MM.1S (cell line): ENCODE results near the gene RIPK4.

ENCODE experiments used
- DNase-seq: peaks from one replicate; pipeline ENCODE4 v3.0.0-alpha.2; 2015
- H2AFZ ChIP-seq: fragments of 300-600 bp; sonication (generic); 2 replicates; pipeline ENCODE4 v1.6.0; 2016; ENCODE audit warnings: antibody characterized with exemption, low read length
- H3F3A ChIP-seq: fragments of 300-600 bp; sonication (generic); 2 replicates; pipeline ENCODE4 v1.6.1; 2016; ENCODE audit warnings: mild to moderate bottlenecking, antibody characterized with exemption, low read length, moderate library complexity, mixed read lengths; ENCODE audit not compliant: insufficient read depth
- H3K27ac ChIP-seq: fragments of 300-600 bp; sonication (generic); 2 replicates; pipeline ENCODE4 v1.5.1; 2016; ENCODE audit warnings: mild to moderate bottlenecking, low read length
- H3K27me3 ChIP-seq: fragments of 300-600 bp; sonication (generic); replicated peaks from 2 replicates; pipeline ENCODE4 v1.6.0; 2016; ENCODE audit warnings: low read length; ENCODE audit not compliant: insufficient read depth
- H3K36me3 ChIP-seq: fragments of 300-600 bp; sonication (generic); replicated peaks from 2 replicates; pipeline ENCODE4 v1.6.1; 2016; ENCODE audit warnings: mild to moderate bottlenecking, low read length, mixed read lengths; ENCODE audit not compliant: insufficient read depth
- H3K4me1 ChIP-seq: fragments of 300-600 bp; sonication (generic); 2 replicates; pipeline ENCODE4 v1.6.1; 2016; ENCODE audit warnings: low read length, mixed read lengths
- H3K4me2 ChIP-seq: fragments of 300-600 bp; sonication (generic); 2 replicates; pipeline ENCODE4 v1.6.0; 2016; ENCODE audit warnings: low read depth, low read length
- H3K4me3 ChIP-seq: fragments of 300-600 bp; sonication (generic); 2 replicates; pipeline ENCODE4 v1.5.1; 2016; ENCODE audit warnings: low read length, mixed read lengths
- H3K79me2 ChIP-seq: fragments of 300-600 bp; sonication (generic); 2 replicates; pipeline ENCODE4 v1.6.1; 2016; ENCODE audit warnings: mixed run types, low read length, mixed read lengths
- H3K9ac ChIP-seq: fragments of 300-600 bp; sonication (generic); 2 replicates; pipeline ENCODE4 v1.6.1; 2016; ENCODE audit warnings: low read length, mixed read lengths
- H3K9me2 ChIP-seq: fragments of 300-600 bp; sonication (generic); replicated peaks from 2 replicates; pipeline ENCODE4 v1.6.1; 2016; ENCODE audit warnings: mild to moderate bottlenecking, low read length, mixed read lengths; ENCODE audit not compliant: insufficient read depth
- H3K9me3 ChIP-seq: fragments of 300-600 bp; sonication (generic); replicated peaks from 2 replicates; pipeline ENCODE4 v1.6.1; 2016; ENCODE audit warnings: mild to moderate bottlenecking, low read length, mixed read lengths; ENCODE audit not compliant: insufficient read depth
- H4K20me1 ChIP-seq: fragments of 300-600 bp; sonication (generic); 2 replicates; pipeline ENCODE4 v1.6.1; 2016; ENCODE audit warnings: mild to moderate bottlenecking, low read length, moderate library complexity, mixed read lengths; ENCODE audit not compliant: insufficient read depth
- CTCF ChIP-seq: fragments of 300-600 bp; sonication (generic); IDR thresholded peaks from 2 replicates; pipeline ENCODE4 v1.5.1; 2016; ENCODE audit warnings: antibody characterized with exemption, low read length, mixed read lengths
- EZH2 ChIP-seq: fragments of 300-600 bp; sonication (generic); optimal IDR thresholded peaks from 2 replicates; pipeline ENCODE3; 2017; ENCODE audit warnings: low read depth, mild to moderate bottlenecking, antibody characterized with exemption, low read length, mixed read lengths
- EZH2phosphoT487 ChIP-seq: fragments of 300-600 bp; sonication (generic); IDR thresholded peaks from 2 replicates; pipeline ENCODE4 v1.6.1; 2018; ENCODE audit warnings: antibody characterized with exemption, low read length

The RIPK4 gene

GRCh38 chr21:41784456-41785102 is 17.7 kb upstream of the RIPK4 start:
- Histone ChIP-seq H3K27ac (no peak overlapping the region), H3K9ac (no peak overlapping the region), H3K4me2 (no peak overlapping the region), H2AFZ (no peak overlapping the region), H3K27me3 (peaks cover 24% of the 10 kb centered on the region; the same call in 1 of the 2 replicates), H4K20me1 (no peaks in the 10 kb centered on the region), H3K9me3 (no peaks in the 10 kb centered on the region), H3K4me3 (no peak overlapping the region), H3K36me3 (no peaks in the 10 kb centered on the region), H3K4me1 (no peaks in the 10 kb centered on the region), H3F3A (no peaks in the 10 kb centered on the region), H3K79me2 (no peaks in the 10 kb centered on the region), H3K9me2 (no peaks in the 10 kb centered on the region)
- no peak for DNase-seq
- TF ChIP-seq EZH2phosphoT487 (no peak), CTCF (no peak), EZH2 (no peak)

- Histone ChIP-seq H3K27ac (no peak overlapping the region), H3K4me3 (no peak overlapping the region), H3F3A (no peaks in the 10 kb centered on the region), H3K9me3 (no peaks in the 10 kb centered on the region), H4K20me1 (no peaks in the 10 kb centered on the region), H3K9ac (no peak overlapping the region), H3K36me3 (no peaks in the 10 kb centered on the region), H3K27me3 (peaks cover 23% of the 10 kb centered on the region), H3K4me2 (no peak overlapping the region), H3K9me2 (no peaks in the 10 kb centered on the region), H2AFZ (no peak overlapping the region), H3K79me2 (no peaks in the 10 kb centered on the region), H3K4me1 (no peaks in the 10 kb centered on the region)
- TF ChIP-seq CTCF (no peak), EZH2phosphoT487 (no peak), EZH2 (no peak)
- no peak for DNase-seq
These were observed 16.8 kb upstream of the RIPK4 start for GRCh38 chr21:41783476-41784180.

GRCh38 chr21:41781050-41781410 is 14.2 kb upstream of the RIPK4 start:
- H2AFZ ChIP-seq: no peak overlapping the region
- no peak overlapping the region for H3K4me3 ChIP-seq
- no peaks in the 10 kb centered on the region for H3K4me1 ChIP-seq
- no peak overlapping the region for H3K9ac ChIP-seq
- no peak for DNase-seq
- H4K20me1 ChIP-seq: no peaks in the 10 kb centered on the region
- H3K27ac ChIP-seq: no peak overlapping the region
- no peak overlapping the region for H3K4me2 ChIP-seq
- H3K27me3 ChIP-seq: peaks cover 35% of the 10 kb centered on the region
- H3K9me3 ChIP-seq: no peaks in the 10 kb centered on the region
- H3K79me2 ChIP-seq: no peaks in the 10 kb centered on the region
- TF ChIP-seq CTCF: no peak
- no peak for TF ChIP-seq EZH2phosphoT487
- TF ChIP-seq EZH2: no peak
- no peaks in the 10 kb centered on the region for H3K36me3 ChIP-seq
- H3K9me2 ChIP-seq: no peaks in the 10 kb centered on the region
- H3F3A ChIP-seq: no peaks in the 10 kb centered on the region
